BJ (cell line): ENCODE measurements around the gene FARP1. TPM values are rescaled to one million over a fixed set of nuclear protein-coding genes. Genes with fewer than 3 reads are reported as not detected.

Source experiments
- CTCF ChIA-PET: fragments of 350-600 bp; formaldehyde crosslinking; extraction: SDS; loops from one replicate; lab custom pipeline; 2021; ENCODE audit warnings: antibody characterized with exemption, inconsistent platforms; lab: Yijun Ruan, JAX
- POLR2A ChIA-PET: fragments of 300-600 bp; sonication (Branson Sonifier 250); formaldehyde crosslinking; extraction: SDS; loops from one replicate; lab custom pipeline; 2021; ENCODE audit warnings: antibody characterized with exemption; lab: Charles Lee
- DNase-seq: peaks from one replicate; pipeline ENCODE4 v3.0.0-alpha.2; 2011; ENCODE audit warnings: low read depth
- H3K27me3 ChIP-seq: 2 replicates; pipeline ENCODE4 v1.6.0; 2011; ENCODE audit warnings: low read length; ENCODE audit not compliant: control insufficient read depth, insufficient read depth
- H3K36me3 ChIP-seq: 2 replicates; pipeline ENCODE4 v1.5.1; 2011; ENCODE audit warnings: low read length; ENCODE audit not compliant: control insufficient read depth, insufficient read depth
- H3K4me3 ChIP-seq: 2 replicates; pipeline ENCODE4 v1.5.1; 2011; ENCODE audit warnings: low read depth, mild to moderate bottlenecking, control low read depth, low read length
- polyA plus RNA-seq: library from polyadenylated mRNA; depleted of rRNA; stranded (reverse); fragments of >200 nt; gene quantifications from 2 replicates; pipeline ENCODE4 v1.2.3, GENCODE V29; 2011
- TF ChIP-seq, protein P1 (sequence below): IDR thresholded peaks from 2 replicates; pipeline ENCODE4 v1.5.1; 2011; ENCODE audit warnings: low read depth, mild to moderate bottlenecking, control low read depth, inconsistent platforms, low read length, moderate library complexity; ENCODE audit not compliant: insufficient read depth

The FARP1 gene
- polyA plus RNA-seq, 1 experiment, result 64.0 TPM

DNA sequence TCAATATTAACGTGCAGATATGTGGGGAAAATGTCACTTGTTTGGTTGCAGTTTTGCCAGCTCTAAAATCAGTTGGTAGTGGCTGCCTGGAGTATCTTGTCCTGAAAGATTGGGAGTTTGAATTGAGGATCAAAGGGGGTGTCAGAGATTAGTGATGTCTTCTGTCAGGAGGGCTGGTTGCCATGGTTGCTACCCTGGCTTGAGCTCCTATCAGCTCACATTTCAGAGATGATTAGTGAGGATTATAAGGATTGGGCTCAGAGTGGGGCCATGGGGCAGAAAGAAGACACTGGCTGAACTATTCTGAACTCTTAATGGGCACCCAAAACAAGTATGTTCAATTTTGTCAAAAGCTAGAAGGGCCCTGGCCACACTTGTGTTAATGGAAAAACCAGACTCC lies 129.7 kb downstream of the FARP1 start:
- Histone ChIP-seq H3K27me3 (no peaks in the 10 kb centered on the region), H3K4me3 (no peak overlapping the region), H3K36me3 (peaks cover 2% of the 10 kb centered on the region)
- no peak for DNase-seq
- TF ChIP-seq, protein P1, sequence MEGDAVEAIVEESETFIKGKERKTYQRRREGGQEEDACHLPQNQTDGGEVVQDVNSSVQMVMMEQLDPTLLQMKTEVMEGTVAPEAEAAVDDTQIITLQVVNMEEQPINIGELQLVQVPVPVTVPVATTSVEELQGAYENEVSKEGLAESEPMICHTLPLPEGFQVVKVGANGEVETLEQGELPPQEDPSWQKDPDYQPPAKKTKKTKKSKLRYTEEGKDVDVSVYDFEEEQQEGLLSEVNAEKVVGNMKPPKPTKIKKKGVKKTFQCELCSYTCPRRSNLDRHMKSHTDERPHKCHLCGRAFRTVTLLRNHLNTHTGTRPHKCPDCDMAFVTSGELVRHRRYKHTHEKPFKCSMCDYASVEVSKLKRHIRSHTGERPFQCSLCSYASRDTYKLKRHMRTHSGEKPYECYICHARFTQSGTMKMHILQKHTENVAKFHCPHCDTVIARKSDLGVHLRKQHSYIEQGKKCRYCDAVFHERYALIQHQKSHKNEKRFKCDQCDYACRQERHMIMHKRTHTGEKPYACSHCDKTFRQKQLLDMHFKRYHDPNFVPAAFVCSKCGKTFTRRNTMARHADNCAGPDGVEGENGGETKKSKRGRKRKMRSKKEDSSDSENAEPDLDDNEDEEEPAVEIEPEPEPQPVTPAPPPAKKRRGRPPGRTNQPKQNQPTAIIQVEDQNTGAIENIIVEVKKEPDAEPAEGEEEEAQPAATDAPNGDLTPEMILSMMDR, result no peak
- ChIA-PET CTCF (interaction anchor here (0.8 to 1.5 kb wide), 4 partner anchors 10 to 564 kb away, joined by 3 to 5 read pairs (median 4); no protein-coding TSS in a partner anchor), POLR2A (no interaction called here)

DNA sequence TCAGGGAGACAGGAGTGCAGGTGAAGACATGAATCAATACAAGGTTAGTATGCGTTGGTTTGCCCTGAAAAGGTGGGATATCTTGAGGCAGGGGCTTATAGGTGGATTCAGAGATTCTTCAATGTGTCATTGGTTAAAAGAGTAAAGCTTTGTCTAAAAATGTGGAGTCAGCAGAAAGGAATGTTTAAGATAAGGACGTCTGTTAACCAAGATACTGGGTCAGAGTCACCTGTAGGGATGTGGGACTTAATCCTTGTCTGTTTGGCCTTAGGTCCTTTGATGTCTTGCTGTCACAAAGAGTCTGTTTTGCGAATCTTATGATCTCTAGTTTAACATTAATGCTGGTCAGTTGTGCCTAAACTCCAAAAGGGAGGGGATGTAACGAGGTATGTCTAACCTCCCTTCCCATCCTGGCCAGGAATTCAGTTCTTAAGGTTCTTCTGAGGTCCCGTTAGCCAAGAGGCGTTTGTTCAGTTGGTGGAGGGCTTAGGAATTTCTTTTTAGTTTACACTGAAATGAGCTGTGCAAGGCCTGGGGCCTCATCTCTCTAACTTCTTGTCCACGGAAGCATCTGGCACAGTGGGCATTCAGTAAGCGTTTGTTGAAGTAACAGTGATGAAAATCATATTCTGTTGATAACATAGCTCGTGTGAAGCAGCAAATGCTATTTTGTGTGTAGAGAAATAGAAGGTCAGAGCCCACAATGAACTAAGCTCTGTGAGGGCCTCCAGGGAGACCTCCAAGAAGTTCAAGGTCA lies 130.4 kb downstream of the FARP1 start:
- ChIA-PET POLR2A (no interaction called here), CTCF (interaction anchor here (0.8 to 1.3 kb wide), 3 partner anchors 10 to 14 kb away, joined by 3 to 4 read pairs (median 3); no protein-coding TSS in a partner anchor)
- Histone ChIP-seq H3K27me3 (no peaks in the 10 kb centered on the region), H3K4me3 (no peak overlapping the region), H3K36me3 (peaks cover under 1% of the 10 kb centered on the region; the same call in 1 of the 2 replicates)
- no peak for DNase-seq
- TF ChIP-seq, protein P1, result no peak

DNA sequence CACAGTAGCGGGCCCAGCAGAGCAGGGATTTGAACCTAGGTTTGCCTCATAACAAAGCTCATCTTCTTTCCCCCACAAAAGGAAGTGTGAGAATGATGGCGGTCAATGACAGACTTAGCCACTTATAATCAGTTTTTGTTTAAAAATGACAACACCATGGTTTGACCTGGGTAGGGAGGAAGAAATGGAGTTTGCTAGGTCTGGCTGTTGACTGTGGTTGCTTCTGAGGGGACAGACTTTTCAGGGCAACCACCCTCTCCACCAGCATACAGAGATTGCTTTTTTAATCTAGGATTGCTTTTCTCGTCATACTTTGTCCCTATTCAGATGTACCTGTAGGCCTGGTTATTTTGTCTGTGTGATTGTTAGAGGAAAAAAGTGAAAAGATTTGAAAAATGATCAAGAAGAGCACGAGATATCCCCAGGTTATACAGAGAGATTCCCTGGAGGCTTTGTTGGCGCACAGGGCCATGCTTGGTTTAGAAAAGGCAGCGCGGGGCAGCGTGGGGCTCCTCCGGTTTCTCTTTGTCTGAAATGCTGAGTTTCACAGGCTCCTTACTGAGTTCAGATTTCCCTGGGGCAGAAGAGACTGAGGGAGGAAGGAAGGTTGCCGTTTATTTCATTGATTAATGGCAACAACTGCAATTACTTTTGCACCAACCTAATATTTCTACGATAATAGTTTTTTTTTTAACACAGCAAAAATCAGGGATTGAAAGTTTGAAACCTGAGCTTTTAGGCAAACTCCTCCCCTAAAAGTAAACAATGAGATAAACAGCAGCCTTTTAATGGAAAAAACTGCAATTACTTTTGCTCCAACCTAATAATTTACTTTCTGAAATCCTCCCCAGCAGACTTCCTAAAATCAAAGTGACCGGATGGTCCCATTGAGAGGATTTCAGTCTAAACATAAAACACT lies 131.2 kb downstream of the FARP1 start:
- Histone ChIP-seq H3K27me3 (no peaks in the 10 kb centered on the region), H3K36me3 (no peaks in the 10 kb centered on the region), H3K4me3 (no peak overlapping the region)
- ChIA-PET POLR2A (no interaction called here), CTCF (interaction anchor here (0.8 kb wide), 1 partner anchor 15 kb away, joined by 3 read pairs; no protein-coding TSS in a partner anchor)
- TF ChIP-seq, protein P1, result no peak
- no peak for DNase-seq

DNA sequence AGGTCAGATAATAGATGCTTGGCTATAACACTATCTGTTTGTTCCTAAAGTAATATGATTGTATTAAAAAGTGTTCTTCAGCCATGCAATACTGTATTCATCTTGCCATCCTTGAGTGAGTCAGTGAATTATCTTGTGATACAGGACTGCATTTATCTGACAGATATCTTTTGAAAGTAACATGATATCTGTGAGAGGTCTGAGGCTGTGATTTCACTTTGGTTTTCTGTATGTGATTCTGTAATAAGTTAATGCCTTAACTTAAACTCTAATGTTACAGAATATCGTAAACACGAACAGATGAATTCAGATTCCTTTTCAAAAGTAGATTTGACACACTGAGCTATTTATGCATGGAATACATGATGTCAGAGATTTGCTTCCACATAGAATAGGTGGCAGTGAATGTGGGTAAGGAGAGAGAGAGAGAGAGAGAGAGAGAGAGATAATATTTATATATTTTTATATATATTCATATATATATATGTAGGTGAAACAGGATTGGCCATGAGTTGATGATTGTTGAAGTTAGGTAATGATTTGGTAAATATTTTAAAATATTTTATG lies 132.1 kb downstream of the FARP1 start:
- TF ChIP-seq, protein P1, result no peak
- POLR2A ChIA-PET, result interaction anchor here (0.7 kb wide), 1 partner anchor 169 kb away, joined by 4 read pairs; no protein-coding TSS in a partner anchor
- no peak for DNase-seq
- CTCF ChIA-PET, result interaction anchor here (0.7 kb wide), 1 partner anchor 29 kb away, joined by 4 read pairs; no protein-coding TSS in a partner anchor
- Histone ChIP-seq H3K36me3 (no peaks in the 10 kb centered on the region), H3K27me3 (no peaks in the 10 kb centered on the region), H3K4me3 (no peak overlapping the region)
